ENCODE results near the gene TPD52L1. TPM values are rescaled to one million over a fixed set of nuclear protein-coding genes. Genes with fewer than 3 reads are reported as not detected.

TPD52L1 gene
- total and polyA plus RNA-seq, 7 donors: 8.1 to 98.9 (median 61.0) TPM

- WGBS, 2 donors: 88 to 94% methylated on average over 1 of the region's 1 CpG
- no peak for DNase-seq
- no peaks in the 10 kb centered on the region for H3K36me3 ChIP-seq
- no peaks in the 10 kb centered on the region for H3K27me3 ChIP-seq
- H3K4me3 ChIP-seq: no peak overlapping the region
- intact Hi-C loops (cut with DNase I): no loop called here
- TF ChIP-seq POLR2AphosphoS5 (IDR thresholded peaks at IDR 0.05) (no peak), POLR2A (IDR thresholded peaks at IDR 0.05) (no peak), EP300 (IDR thresholded peaks at IDR 0.05) (no peak), CTCF (IDR thresholded peaks at IDR 0.05) (no peak)
- H3K27ac ChIP-seq: no peak overlapping the region
- no peaks in the 10 kb centered on the region for H3K9me3 ChIP-seq
- peaks cover 0 to 13% (median 0%) of the 10 kb centered on the region in 4 donors for H3K4me1 ChIP-seq
Measured at GRCh38 chr6:125252891-125253290, 99.3 kb downstream of the TPD52L1 start.

DNA sequence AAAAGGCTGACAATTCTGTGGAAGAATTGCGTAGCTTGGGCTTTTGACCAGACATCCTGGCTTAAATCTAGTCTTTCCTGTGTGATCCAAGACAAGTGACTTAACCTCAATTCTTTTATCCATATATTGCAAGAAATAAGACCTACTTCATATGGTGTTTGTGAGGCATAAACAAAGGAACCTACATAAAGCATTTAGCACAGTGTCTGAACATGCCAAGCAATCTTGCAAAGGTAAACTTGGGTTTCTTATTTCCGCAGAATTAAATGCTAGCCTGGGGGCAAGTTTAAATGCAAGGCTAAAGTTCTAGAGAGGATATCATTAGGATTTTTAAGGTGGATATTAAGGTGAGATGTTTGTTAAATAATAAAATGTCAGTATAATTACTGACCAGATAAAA is 100.3 kb downstream of the TPD52L1 start:
- no peak overlapping the region for H3K27ac ChIP-seq
- no peaks in the 10 kb centered on the region for H3K9me3 ChIP-seq
- intact Hi-C loops (cut with DNase I): no loop called here
- H3K4me1 ChIP-seq: peaks cover 0 to 13% (median 0%) of the 10 kb centered on the region in 4 donors
- no peak for DNase-seq
- no peaks in the 10 kb centered on the region for H3K36me3 ChIP-seq
- TF ChIP-seq CTCF (IDR thresholded peaks at IDR 0.05) (no peak), EP300 (IDR thresholded peaks at IDR 0.05) (no peak), POLR2A (IDR thresholded peaks at IDR 0.05) (no peak)
- no peaks in the 10 kb centered on the region for H3K27me3 ChIP-seq
- H3K4me3 ChIP-seq: no peak overlapping the region
- 94 to 96% methylated on average over 2 of the region's 2 CpGs for WGBS, 2 donors

- no peak for TF ChIP-seq EP300 (IDR thresholded peaks at IDR 0.05)
- no peak for TF ChIP-seq CTCF (IDR thresholded peaks at IDR 0.05)
- TF ChIP-seq POLR2AphosphoS5 (IDR thresholded peaks at IDR 0.05): no peak
- TF ChIP-seq POLR2A (IDR thresholded peaks at IDR 0.05): no peak
- Histone ChIP-seq H3K27ac (no peak overlapping the region), H3K36me3 (no peaks in the 10 kb centered on the region), H3K4me1 (peaks cover 0 to 13% (median 0%) of the 10 kb centered on the region in 4 donors), H3K9me3 (no peaks in the 10 kb centered on the region), H3K4me3 (no peak overlapping the region), H3K27me3 (no peaks in the 10 kb centered on the region)
- DNase-seq: no peak
- 92 to 96% methylated on average over 3 of the region's 3 CpGs for WGBS, 2 donors
- intact Hi-C loops (cut with DNase I): no loop called here
Measured at GRCh38 chr6:125254321-125254720, 100.7 kb downstream of the TPD52L1 start.

DNA sequence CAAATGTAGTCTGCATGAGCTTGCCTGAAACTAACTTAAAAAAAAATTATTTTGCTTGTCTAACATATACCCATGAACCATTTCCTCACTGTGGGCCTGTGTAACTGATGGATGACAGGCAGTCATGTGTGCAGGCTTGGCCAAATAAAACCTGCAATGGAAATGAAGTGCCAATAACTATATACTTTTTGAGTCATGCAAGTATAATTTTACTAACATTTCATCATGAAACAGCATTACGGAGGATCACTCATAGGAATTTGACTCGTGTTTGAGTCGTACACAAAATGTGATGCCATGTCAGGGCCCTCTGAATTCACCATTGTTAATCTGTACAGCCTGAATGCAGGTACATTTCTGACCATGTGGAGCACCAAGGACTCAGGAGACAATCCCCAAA is 101.6 kb downstream of the TPD52L1 start:
- intact Hi-C loops (cut with DNase I): no loop called here
- H3K27ac ChIP-seq: no peak overlapping the region
- DNase-seq: no peak

More for the DNA sequence above, 101.6 kb downstream of the TPD52L1 start:
- WGBS, 2 donors: 76 to 78% methylated on average over 3 of the region's 3 CpGs
- Histone ChIP-seq H3K27me3 (no peaks in the 10 kb centered on the region), H3K4me3 (no peak overlapping the region), H3K36me3 (no peaks in the 10 kb centered on the region), H3K9me3 (no peaks in the 10 kb centered on the region), H3K4me1 (peaks cover 0 to 13% (median 0%) of the 10 kb centered on the region in 4 donors)
- TF ChIP-seq POLR2AphosphoS5 (IDR thresholded peaks at IDR 0.05) (no peak), POLR2A (IDR thresholded peaks at IDR 0.05) (no peak), CTCF (IDR thresholded peaks at IDR 0.05) (no peak), EP300 (IDR thresholded peaks at IDR 0.05) (no peak)
